Measurements from ENCODE around the gene RAPGEF5.

RAPGEF5 gene

GRCh38 chr7:22356701-22357310 is at the start of gene RAPGEF5:
RAPGEF5 (minus strand) TSS chr7:22357154; CDS start chr7:22357060, 94 bp downstream.
- no peak for DNase-seq (ENCODE audit: low spot score)

GRCh38 chr7:22406715-22407114 is 49.8 kb upstream of the RAPGEF5 start:
- no peak for DNase-seq (ENCODE audit: low spot score)

- DNase-seq (ENCODE audit: low spot score), result no peak
These were observed 47.6 kb upstream of the RAPGEF5 start for GRCh38 chr7:22404421-22405023.

- no peak for DNase-seq (ENCODE audit: low spot score)
These were observed 46.4 kb upstream of the RAPGEF5 start for GRCh38 chr7:22403344-22403743.

- DNase-seq (ENCODE audit: low spot score), result no peak
These were observed 45.3 kb upstream of the RAPGEF5 start for GRCh38 chr7:22402250-22402649.

GRCh38 chr7:22400936-22401553 is 44.1 kb upstream of the RAPGEF5 start:
- no peak for DNase-seq (ENCODE audit: low spot score)

- DNase-seq (ENCODE audit: low spot score), result no peak
These were observed 43.3 kb upstream of the RAPGEF5 start for GRCh38 chr7:22400150-22400814.

GRCh38 chr7:22399546-22399945 is 42.6 kb upstream of the RAPGEF5 start:
- DNase-seq (ENCODE audit: low spot score), result no peak

GRCh38 chr7:22399091-22399490 is 42.1 kb upstream of the RAPGEF5 start:
- no peak for DNase-seq (ENCODE audit: low spot score)

- DNase-seq (ENCODE audit: low spot score), result no peak
These were observed 41.0 kb upstream of the RAPGEF5 start for GRCh38 chr7:22397981-22398380.

- no peak for DNase-seq (ENCODE audit: low spot score)
These were observed 38.3 kb upstream of the RAPGEF5 start for GRCh38 chr7:22395222-22395621.

GRCh38 chr7:22394739-22395138 is 37.8 kb upstream of the RAPGEF5 start:
- DNase-seq (ENCODE audit: low spot score), result no peak

GRCh38 chr7:22393913-22394729 is 37.2 kb upstream of the RAPGEF5 start:
- DNase-seq (ENCODE audit: low spot score), result no peak

- no peak for DNase-seq (ENCODE audit: low spot score)
These were observed 33.6 kb upstream of the RAPGEF5 start for GRCh38 chr7:22390516-22390915.

- DNase-seq (ENCODE audit: low spot score), result no peak
These were observed 32.9 kb upstream of the RAPGEF5 start for GRCh38 chr7:22389892-22390291.

- DNase-seq (ENCODE audit: low spot score), result no peak
These were observed 30.6 kb upstream of the RAPGEF5 start for GRCh38 chr7:22387583-22387982.

GRCh38 chr7:22386865-22387264 is 29.9 kb upstream of the RAPGEF5 start:
- DNase-seq (ENCODE audit: low spot score), result no peak

- DNase-seq (ENCODE audit: low spot score), result no peak
These were observed 29.4 kb upstream of the RAPGEF5 start for GRCh38 chr7:22386206-22386858.

- DNase-seq (ENCODE audit: low spot score), result no peak
These were observed 28.4 kb upstream of the RAPGEF5 start for GRCh38 chr7:22385326-22385725.

- no peak for DNase-seq (ENCODE audit: low spot score)
These were observed 23.4 kb upstream of the RAPGEF5 start for GRCh38 chr7:22380333-22380732.

- no peak for DNase-seq (ENCODE audit: low spot score)
These were observed 21.4 kb upstream of the RAPGEF5 start for GRCh38 chr7:22378199-22378980.
